ENCODE measurements around the gene PRKD3.
A peak's percentile ranks its signal among the peaks of the same experiment; 100 is the strongest.

PRKD3 gene

GRCh38 chr2:37324786-37325624, at the start of gene PRKD3:
TSS of gene PRKD3 (minus strand) at chr2:37324833. CDS start at chr2:37316524, 8,309 bp downstream.
- no peak for DNase-seq

- DNase-seq, result no peak
These were observed 47.4 kb upstream of the PRKD3 start for GRCh38 chr2:37372000-37372399.

GRCh38 chr2:37370666-37371065, 46.0 kb upstream of the PRKD3 start:
- DNase-seq, result no peak

DNA sequence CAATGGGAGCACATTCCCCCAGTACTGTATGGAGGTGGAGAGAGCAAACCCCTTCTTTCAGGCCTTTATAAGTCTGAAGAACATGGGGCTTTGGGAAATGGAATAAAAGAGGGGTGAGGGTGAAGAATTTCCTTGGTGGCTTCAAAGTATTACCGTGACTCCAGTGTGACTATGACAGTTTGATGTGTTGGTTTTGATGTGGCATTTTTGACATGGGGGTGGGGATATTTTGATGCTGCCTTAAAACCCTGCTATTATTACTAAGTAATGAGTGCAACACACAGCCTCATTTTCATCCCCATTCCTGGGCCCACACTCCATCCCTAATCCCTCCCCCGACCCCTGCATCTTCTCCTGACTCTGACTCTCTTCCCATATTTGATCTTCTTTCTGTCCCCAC, 43.4 kb upstream of the PRKD3 start:
- DNase-seq, result no peak

DNA sequence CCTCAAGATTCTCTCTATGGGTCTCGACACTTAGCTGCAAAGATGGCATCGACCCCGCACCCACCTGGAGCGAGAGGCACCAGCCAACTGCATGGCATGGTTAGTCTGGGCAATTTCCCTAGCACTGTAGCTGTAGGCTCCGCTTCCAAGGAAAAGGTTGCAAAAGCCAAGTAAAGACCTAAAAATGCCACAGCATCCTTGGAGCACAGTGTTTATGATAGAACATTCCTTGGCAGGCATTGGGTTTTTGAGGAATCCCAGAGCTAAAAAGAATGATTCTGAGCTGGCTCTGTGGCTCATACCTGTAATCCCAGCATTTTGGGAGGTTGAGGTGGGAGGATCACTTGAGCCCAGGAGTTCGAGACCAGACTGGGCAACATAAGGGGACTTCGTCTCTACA, 42.7 kb upstream of the PRKD3 start:
- DNase-seq, result no peak

- DNase-seq, result no peak
These were observed 42.1 kb upstream of the PRKD3 start for GRCh38 chr2:37366773-37367172.

DNA sequence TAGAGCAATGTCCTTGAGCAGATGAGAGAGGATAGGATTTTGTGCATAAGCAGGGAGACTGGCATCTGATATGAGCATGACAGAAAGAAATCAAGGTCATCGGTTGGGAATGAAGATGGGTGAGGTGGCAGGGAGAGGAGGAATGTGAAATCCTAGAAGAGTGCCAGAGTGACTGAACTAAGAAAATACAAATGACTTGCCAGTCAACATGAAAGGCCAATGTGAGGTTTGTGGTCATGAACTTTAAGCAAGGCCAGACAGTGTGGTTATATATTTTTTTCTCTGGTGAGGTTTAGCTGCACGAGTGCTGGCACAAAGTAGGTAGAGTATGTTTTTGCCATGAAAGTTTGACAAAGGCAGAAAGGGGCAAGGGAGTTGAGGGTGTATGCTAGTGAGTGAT, 41.0 kb upstream of the PRKD3 start:
- DNase-seq, result no peak

DNA sequence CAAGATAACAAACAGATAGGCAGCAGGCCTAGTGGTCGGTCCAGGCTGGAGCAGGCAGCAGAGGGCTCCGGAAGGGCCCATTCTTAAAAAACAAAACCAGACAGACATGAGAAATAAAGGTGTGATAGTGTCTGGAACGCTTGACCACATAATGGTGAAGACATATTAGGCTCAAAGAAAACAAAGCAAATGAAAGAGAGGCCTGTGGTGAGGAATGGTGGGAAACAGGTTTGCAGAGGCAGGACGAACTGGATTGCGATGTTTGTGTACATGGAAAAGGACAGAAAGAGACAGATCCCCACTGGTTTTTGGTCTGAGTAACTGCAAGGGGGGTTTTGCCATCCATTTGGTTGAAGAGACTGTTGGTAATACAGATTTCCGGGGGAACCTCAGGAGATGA, 39.7 kb upstream of the PRKD3 start:
- DNase-seq, result no peak

GRCh38 chr2:37361994-37362698, 37.5 kb upstream of the PRKD3 start:
- DNase-seq, result no peak

DNA sequence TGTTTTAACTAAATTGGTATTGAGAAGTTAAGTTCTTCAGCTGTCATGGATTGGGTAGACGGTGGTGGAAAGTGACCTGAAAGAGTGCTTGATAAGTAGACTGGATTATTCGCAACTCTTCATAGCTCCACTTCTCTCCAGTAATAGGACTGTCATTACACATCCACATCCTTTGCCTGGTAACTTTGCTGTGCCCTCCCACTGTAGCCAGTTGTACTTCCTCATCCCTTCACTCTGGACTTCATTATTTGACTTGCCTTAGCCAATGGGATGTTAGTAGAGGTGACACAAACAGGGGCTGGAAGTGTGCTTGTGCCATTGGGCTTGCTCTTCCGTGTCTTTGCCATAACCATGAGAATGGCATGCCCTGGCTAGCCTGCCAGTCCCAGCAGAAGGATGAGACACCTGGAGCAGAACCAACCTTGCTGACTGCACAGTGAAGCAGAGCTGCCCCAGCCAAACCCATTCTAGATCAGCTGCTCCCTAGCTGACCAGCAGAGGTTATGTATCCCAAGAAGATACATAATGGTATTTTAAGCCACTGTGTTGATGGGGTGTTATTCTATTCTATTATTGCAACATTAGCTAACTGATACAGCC, 36.7 kb upstream of the PRKD3 start:
- no peak for DNase-seq

GRCh38 chr2:37358466-37358865, 33.8 kb upstream of the PRKD3 start:
- no peak for DNase-seq

DNA sequence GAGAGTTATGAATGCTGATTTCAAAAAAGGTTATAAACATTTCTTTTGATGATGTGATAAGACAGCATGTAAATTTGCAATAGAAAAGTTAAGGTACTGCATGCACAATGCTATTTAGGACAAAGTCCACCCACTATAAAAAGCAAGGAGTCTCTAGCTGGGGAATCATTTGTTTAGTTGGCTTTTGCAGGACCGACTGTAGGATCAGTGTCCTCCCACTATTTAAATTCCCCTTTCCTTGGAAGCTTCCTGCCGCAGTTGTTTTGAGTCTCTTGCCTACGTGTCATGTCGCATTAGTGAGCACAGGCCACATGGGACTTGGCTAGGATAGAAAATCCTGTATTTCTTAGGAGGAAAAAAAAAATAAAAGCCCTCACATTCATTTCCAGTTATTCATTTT, 32.9 kb upstream of the PRKD3 start:
- DNase-seq, result no peak

DNA sequence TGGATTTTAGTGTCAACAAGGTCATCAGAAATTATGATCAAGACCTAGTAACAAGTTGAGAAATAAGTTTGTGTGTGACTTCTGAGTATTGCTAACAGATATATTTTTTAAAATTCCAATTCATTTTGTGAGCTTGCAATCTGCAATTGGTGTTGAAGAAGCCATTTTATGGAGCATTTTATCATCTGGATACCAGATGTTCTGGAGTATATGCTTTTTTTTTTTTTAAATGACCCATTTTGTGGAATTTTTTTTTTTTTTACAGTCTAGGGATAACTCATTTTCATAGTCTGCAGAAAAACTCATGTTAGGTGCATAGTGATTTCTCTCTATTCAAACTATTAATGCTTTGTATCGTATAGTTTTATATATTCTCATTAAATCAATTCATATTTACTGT, 32.4 kb upstream of the PRKD3 start:
- no peak for DNase-seq

GRCh38 chr2:37356299-37356698, 31.7 kb upstream of the PRKD3 start:
- no peak for DNase-seq

DNA sequence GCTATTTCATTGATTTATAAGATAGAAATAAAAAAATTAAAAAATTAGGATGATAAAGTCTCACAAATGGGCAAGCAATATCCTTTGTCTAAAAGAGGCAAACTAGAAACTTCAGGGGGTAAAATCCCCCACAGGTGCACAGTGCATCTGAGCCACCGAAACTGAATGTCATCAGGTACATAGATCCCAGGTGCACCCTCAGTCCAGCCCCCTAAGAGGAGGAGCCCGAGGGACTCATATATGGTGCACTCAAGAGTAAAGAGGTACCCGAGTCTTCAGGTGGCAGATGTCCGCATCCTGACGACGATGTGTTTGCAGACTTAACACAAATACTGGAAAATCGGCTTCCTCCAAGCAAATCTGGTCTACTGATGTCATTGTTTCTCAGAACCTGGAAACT, 31.1 kb upstream of the PRKD3 start:
- DNase-seq, result no peak

- DNase-seq, result no peak
These were observed 29.9 kb upstream of the PRKD3 start for GRCh38 chr2:37354531-37354930.

GRCh38 chr2:37350034-37350433, 25.4 kb upstream of the PRKD3 start:
- DNase-seq, result peak; percentile 66

DNA sequence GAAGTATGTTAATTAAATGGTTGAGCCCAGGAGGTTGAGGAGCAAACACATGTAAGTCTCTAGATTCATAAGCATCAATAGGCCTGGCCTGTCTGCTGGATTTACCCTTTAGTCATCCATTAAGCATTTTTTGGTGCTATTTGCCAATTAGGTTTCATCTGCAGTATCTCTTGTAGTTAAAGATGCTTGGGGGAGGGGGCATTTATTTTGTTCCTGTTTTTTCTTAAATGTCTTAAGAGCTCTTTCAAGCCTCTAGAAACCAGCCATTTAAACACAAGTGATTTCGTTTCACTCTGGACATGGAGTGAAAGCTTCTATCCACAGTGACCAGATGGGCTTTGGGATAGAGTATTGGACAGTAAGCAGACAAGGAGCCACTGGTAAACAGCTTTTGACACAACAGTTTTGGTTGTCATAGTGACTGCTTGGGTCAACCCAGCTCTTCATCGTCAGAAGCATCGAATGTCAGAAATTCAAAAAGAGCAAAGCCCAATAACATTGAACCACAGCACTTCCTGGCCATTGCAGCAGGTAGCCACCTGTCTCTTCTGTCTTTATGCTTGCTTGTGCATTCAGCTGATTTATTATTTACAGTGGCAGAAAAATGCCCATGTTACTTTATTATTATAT, 24.7 kb upstream of the PRKD3 start:
- DNase-seq, result peak; percentile 72

- DNase-seq, result no peak
These were observed 23.5 kb upstream of the PRKD3 start for GRCh38 chr2:37348155-37348554.

DNA sequence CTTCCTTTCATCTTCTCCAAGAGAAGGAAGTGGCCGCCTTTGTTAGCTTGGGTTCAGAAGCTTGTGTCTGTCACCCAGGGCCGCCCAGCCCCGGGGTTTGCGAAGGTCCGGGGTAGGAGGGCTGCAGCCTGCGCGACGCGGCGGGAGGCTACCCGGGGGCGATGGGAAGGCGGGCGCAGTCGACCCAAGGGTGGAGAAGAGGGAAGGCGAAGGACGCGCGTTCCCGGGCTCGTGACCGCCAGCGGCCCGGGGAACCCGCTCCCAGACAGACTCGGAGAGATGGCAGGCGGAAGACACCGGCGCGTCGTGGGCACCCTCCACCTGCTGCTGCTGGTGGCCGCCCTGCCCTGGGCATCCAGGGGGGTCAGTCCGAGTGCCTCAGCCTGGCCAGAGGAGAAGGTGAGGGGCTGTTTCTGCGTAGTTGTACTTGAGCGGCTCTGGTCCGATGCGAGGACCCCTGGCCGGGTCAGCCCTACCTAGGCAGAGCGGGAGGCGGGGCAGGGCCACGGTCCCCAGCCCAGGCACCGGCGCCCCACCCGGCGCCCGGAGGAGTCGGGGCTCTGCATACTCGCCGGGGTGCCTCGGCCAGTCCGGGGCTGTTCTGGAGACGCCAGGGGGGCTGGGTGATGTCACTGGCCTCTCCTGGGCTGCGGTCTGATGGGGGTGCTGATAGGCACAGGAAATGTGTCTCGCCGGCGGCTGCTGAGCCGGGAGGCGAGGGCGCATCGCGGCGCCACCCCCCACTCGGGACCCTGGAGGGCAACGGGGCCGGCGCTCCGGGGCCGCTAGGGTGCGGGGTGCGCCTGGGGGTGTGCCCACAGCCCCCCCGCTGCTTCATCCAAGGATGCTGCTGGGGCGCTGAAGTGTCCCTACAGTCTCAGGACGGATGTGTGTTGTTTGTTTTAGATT, 20.1 kb upstream of the PRKD3 start, which contains the start of gene QPCT:
Gene QPCT (plus strand): TSS at position 178 of the 909 bp plus-strand sequence. CDS start 102 bp downstream, at position 280.
- DNase-seq, result no peak

DNA sequence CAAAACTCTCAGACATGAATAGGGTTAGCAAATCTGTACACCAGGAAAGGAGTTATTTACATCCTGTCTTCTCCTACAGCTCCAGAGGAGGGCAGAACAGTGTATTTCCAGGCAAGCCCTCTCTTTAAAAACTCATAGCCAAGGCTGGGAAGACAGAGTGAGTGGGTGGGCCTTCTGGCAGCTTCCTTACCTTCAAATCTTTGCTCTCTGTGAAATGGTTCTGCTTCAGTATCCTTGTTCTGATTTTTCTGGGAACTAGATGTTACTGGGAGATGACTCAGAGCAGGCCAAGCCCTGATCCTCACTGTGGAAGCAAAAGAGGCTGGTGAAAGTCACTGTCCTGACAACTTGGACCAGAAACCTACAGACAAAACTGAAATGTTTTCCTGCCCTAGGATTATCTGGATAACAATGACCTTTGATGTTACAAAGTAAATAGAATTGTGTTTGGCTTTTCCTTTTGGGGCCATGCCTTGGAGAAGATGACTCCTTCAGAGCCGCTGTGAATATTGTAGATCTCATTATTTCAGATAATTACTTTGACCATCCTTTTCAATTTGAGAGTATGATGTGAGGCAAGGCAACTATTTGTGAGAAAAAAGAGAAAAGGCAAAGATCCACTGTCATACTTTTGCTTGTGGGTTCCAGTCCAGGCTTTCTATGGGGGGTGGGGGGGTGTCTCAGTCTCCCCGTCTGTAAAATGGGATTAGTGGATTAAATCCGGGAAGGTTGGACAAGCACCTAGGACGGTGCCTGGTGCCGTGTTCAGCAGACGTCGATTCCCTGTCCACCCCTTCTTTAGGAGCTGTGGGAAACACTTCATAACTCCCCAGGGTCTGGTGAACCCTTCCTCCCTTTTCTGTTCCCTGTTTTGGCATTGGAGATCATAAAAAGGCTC, 19.2 kb upstream of the PRKD3 start:
- no peak for DNase-seq
